T-helper 1 cell (primary cell): ENCODE results near the gene ANKS6.
"Not testable (repeated sequence)": the region's sequence is repeated elsewhere in the genome, so short reads cannot be mapped to it uniquely, and the experiment has no call there.

ENCODE experiments used
- DNase-seq, 5 donors: peaks; one replicate each; pipeline ENCODE4 v3.0.0-alpha.2; 2012 to 2020

The ANKS6 gene

GRCh38 chr9:98698856-98699255, 97.5 kb downstream of the ANKS6 start:
- no peak for DNase-seq

- DNase-seq, result no peak
These were observed 101.4 kb downstream of the ANKS6 start for GRCh38 chr9:98694943-98695342.

GRCh38 chr9:98692392-98692791, 104.0 kb downstream of the ANKS6 start:
- no peak for DNase-seq

GRCh38 chr9:98691890-98692289, 104.5 kb downstream of the ANKS6 start:
- no peak for DNase-seq

- DNase-seq, result no peak
These were observed 105.7 kb downstream of the ANKS6 start for GRCh38 chr9:98690686-98691085.

- no peak for DNase-seq
These were observed 107.5 kb downstream of the ANKS6 start for GRCh38 chr9:98688710-98689495.

- no peak for DNase-seq
These were observed 108.4 kb downstream of the ANKS6 start for GRCh38 chr9:98687911-98688310.

GRCh38 chr9:98686961-98687855, 109.1 kb downstream of the ANKS6 start:
- DNase-seq, result no peak

- DNase-seq, result not testable (repeated sequence)
These were observed 111.5 kb downstream of the ANKS6 start for GRCh38 chr9:98684816-98685215.
